Gastrocnemius medialis (tissue), 4 donors: ENCODE data around the gene SESN2. TPM values are rescaled to one million over a fixed set of nuclear protein-coding genes. Genes with fewer than 3 reads are reported as not detected.

Source experiments
- ATAC-seq, 2 donors: fragments of 150-250 bp; one replicate each; pipeline ENCODE4 v1.9.1; 2016
- DNase-seq, 2 donors: peaks; one replicate each; pipeline ENCODE4 v3.0.0-alpha.2; 2019
- H3K27ac ChIP-seq, 4 donors: fragments of 200-600 bp; sonication (generic); 1 replicate in 1 of 4; 2 replicates in 3 of 4; pipeline ENCODE4 v1.5.1; 2016 to 2018; ENCODE audit warnings: mild to moderate bottlenecking in 2 of 4, moderate library complexity in 1 of 4
- H3K27me3 ChIP-seq, 3 donors: fragments of 200-600 bp; sonication (generic) in 2 of 3; 1 replicate in 1 of 3; 2 replicates in 2 of 3; pipeline versions ENCODE4 v1.5.1 to v1.6.0; 2016 to 2019; ENCODE audit warnings: mild to moderate bottlenecking in 1 of 3, moderate library complexity in 1 of 3
- H3K36me3 ChIP-seq, 2 donors: fragments of 200-600 bp; sonication (generic) in 1 of 2; one replicate each; pipeline ENCODE4 v1.5.1; 2017 to 2018
- H3K4me1 ChIP-seq, 2 donors: fragments of 200-600 bp; sonication (generic) in 1 of 2; one replicate each; pipeline ENCODE4 v1.5.1; 2016 to 2017; ENCODE audit warnings: mild to moderate bottlenecking in 2 of 2
- H3K4me3 ChIP-seq, 4 donors: fragments of 200-600 bp; sonication (generic) in 3 of 4; 1 replicate in 1 of 4; 2 replicates in 3 of 4; pipeline ENCODE4 v1.5.1; 2016 to 2019; ENCODE audit warnings: mild to moderate bottlenecking in 2 of 4
- H3K9me3 ChIP-seq, 3 donors: fragments of 200-600 bp; sonication (generic) in 2 of 3; 1 replicate in 1 of 3; 2 replicates in 2 of 3; pipeline ENCODE4 v1.5.1; 2016 to 2019
- CTCF ChIP-seq, 5 experiments: fragments of 450-650 bp in 3 of 5; fragments of 200-600 bp in 2 of 5; sonication (generic) in 2 of 5; IDR thresholded peaks in 4 of 5; conservative IDR thresholded peaks in 1 of 5; 1 replicate in 4 of 5; 2 replicates in 1 of 5; pipeline ENCODE4 v1.5.1; 2016 to 2019; ENCODE audit warnings: antibody characterized with exemption in 5 of 5, mild to moderate bottlenecking in 3 of 5, moderate library complexity in 3 of 5
- POLR2A ChIP-seq, 2 donors: fragments of 450-650 bp; IDR thresholded peaks; one replicate each; pipeline ENCODE4 v1.6.1; 2017; ENCODE audit warnings: antibody characterized with exemption in 2 of 2, mild to moderate bottlenecking in 2 of 2, moderate library complexity in 2 of 2
- in situ Hi-C, 4 donors: fragments of 200-750 bp; cut with MboI; loops; one replicate each; pipeline versions ENCODE4 v1.15.0 to v1.8.0; 2017; ENCODE audit warnings: low sequenced_read_pairs in 4 of 4
- intact Hi-C: fragments of 100-400 bp; cut with DNase I; formaldehyde crosslinking; loops from one replicate; pipeline ENCODE4 v1.15.1; 2023; ENCODE audit warnings: low total_unique reads
- total RNA-seq, 4 donors: library from RNA; depleted of rRNA; stranded (reverse); fragments of >200 nt; gene quantifications; one replicate each; pipeline versions ENCODE4 v1.1.0 to v1.2.3, GENCODE V29; 2016

SESN2 gene
- 10 to 100 TPM in 2 of 4 donors, 1 to 10 TPM in 2; 5.6 to 18.9 (median 12.4) TPM for total RNA-seq

GRCh38 chr1:28259252-28259933, at the start of gene SESN2:
SESN2 (plus strand) TSS chr1:28259518; CDS start chr1:28259848, 330 bp downstream.
- peaks cover 29 to 32% of the 10 kb centered on the region in 2 donors for H3K4me1 ChIP-seq
- peak within 1 kb of the TSS; percentile 92 to 98 (median 94) for H3K27ac ChIP-seq
- no peaks in the 10 kb centered on the region for H3K27me3 ChIP-seq
- intact Hi-C loops: loop anchor here (1.0 to 10.0 kb wide), 3 partner anchors 69 to 625 kb away; partner anchors contain the start of genes MED18 and PHACTR4
- no peaks in the 10 kb centered on the region for H3K9me3 ChIP-seq
- no peaks in the 10 kb centered on the region for H3K36me3 ChIP-seq
- no peak for TF ChIP-seq CTCF (IDR thresholded peaks at IDR 0.05 in 4 of 5, conservative IDR thresholded peaks at IDR 0.05 in 1 of 5)
- peak; percentile 99 to 100 for TF ChIP-seq POLR2A (IDR thresholded peaks at IDR 0.05)
- peak within 1 kb of the TSS; percentile 94 to 99 (median 96) for H3K4me3 ChIP-seq
- in situ Hi-C loops: no loop called here
- ATAC-seq: peak; percentile 97
- DNase-seq: peak; percentile 99 to 100

- H3K4me1 ChIP-seq: peaks cover 29 to 36% of the 10 kb centered on the region in 2 donors
- H3K9me3 ChIP-seq: no peaks in the 10 kb centered on the region
- peak overlapping the region; percentile 51 to 76 (median 72) for H3K27ac ChIP-seq
- no peak for TF ChIP-seq CTCF (IDR thresholded peaks at IDR 0.05 in 4 of 5, conservative IDR thresholded peaks at IDR 0.05 in 1 of 5)
- TF ChIP-seq POLR2A (IDR thresholded peaks at IDR 0.05): no peak
- in situ Hi-C loops (loop anchor here (5.0 to 10.0 kb wide), 2 partner anchors 115 to 117 kb away; no protein-coding TSS in a partner anchor), intact Hi-C loops (loop anchor here (1.0 kb wide), 1 partner anchor 118 kb away; no protein-coding TSS in a partner anchor)
- H3K27me3 ChIP-seq: no peaks in the 10 kb centered on the region
- H3K4me3 ChIP-seq: no peak overlapping the region
- peaks cover 0 to 72% of the 10 kb centered on the region in 2 donors for H3K36me3 ChIP-seq
- DNase-seq (no peak), ATAC-seq (peak in 1 of 2 donors; percentile 38)
These were observed 49.6 kb upstream of the SESN2 start for GRCh38 chr1:28209700-28210099.

GRCh38 chr1:28213315-28213714, 46.0 kb upstream of the SESN2 start:
- no peak for DNase-seq
- TF ChIP-seq CTCF (IDR thresholded peaks at IDR 0.05 in 4 of 5, conservative IDR thresholded peaks at IDR 0.05 in 1 of 5) (no peak), POLR2A (IDR thresholded peaks at IDR 0.05) (no peak)
- no peak for ATAC-seq
- H3K36me3 ChIP-seq: peaks cover 0 to 41% of the 10 kb centered on the region in 2 donors
- H3K27ac ChIP-seq: peak overlapping the region in 2 of 4 donors; percentile 15 to 46
- intact Hi-C loops (no loop called here), in situ Hi-C loops (loop anchor here in 2 of 4 donors (5.0 kb wide), 1 partner anchor 121 kb away; no protein-coding TSS in a partner anchor)
- H3K27me3 ChIP-seq: no peaks in the 10 kb centered on the region
- no peak overlapping the region for H3K4me3 ChIP-seq
- H3K9me3 ChIP-seq: no peaks in the 10 kb centered on the region
- peaks cover 29 to 36% of the 10 kb centered on the region in 2 donors for H3K4me1 ChIP-seq

GRCh38 chr1:28229089-28229488, 30.2 kb upstream of the SESN2 start:
- H3K27ac ChIP-seq: no peak overlapping the region
- intact Hi-C loops: no loop called here
- H3K9me3 ChIP-seq: no peaks in the 10 kb centered on the region

More at GRCh38 chr1:28229089-28229488, 30.2 kb upstream of the SESN2 start:
- Histone ChIP-seq H3K36me3 (peaks cover 3 to 57% of the 10 kb centered on the region in 2 donors), H3K4me3 (no peak overlapping the region), H3K27me3 (no peaks in the 10 kb centered on the region), H3K4me1 (peaks cover 15 to 20% of the 10 kb centered on the region in 2 donors)
- no peak for ATAC-seq
- in situ Hi-C loops: no loop called here
- TF ChIP-seq POLR2A (IDR thresholded peaks at IDR 0.05) (no peak), CTCF (IDR thresholded peaks at IDR 0.05 in 4 of 5, conservative IDR thresholded peaks at IDR 0.05 in 1 of 5) (no peak)
- DNase-seq: no peak
